A549 (cell line): Measurements from ENCODE around the gene MT1B.

ENCODE experiments used
- CBX8 ChIP-seq: fragments of 200-600 bp; sonication (generic); IDR thresholded peaks from 2 replicates; pipeline ENCODE4 v1.6.1; 2016
- CEBPB ChIP-seq, 2 experiments: fragments of >200 bp in 1 of 2; sonication (Bioruptor Twin) in 1 of 2; formaldehyde crosslinking in 1 of 2; IDR thresholded peaks; 2 replicates each; pipeline ENCODE4 v1.6.1; 2012 to 2016
- CHD2 ChIP-seq: fragments of 150-350 bp; IDR thresholded peaks from 2 replicates; pipeline ENCODE4 v1.6.1; 2014; ENCODE audit warnings: low read length; ENCODE audit not compliant: partially characterized antibody
- CHD4 ChIP-seq: fragments of 200-600 bp; sonication (generic); IDR thresholded peaks from 2 replicates; pipeline ENCODE4 v1.6.1; 2016; ENCODE audit warnings: antibody characterized with exemption, mild to moderate bottlenecking, borderline replicate concordance
- CTCF ChIP-seq: fragments of >200 bp; sonication (Bioruptor Twin); formaldehyde crosslinking; IDR thresholded peaks from 3 replicates; pipeline ENCODE4 v1.5.1; 2016
- EP300 ChIP-seq, 2 experiments: fragments of >200 bp; sonication (Bioruptor Twin); formaldehyde crosslinking; IDR thresholded peaks; 2 replicates in 1 of 2; 3 replicates in 1 of 2; pipeline ENCODE4 v1.6.1; 2016 to 2017
- HOXA7 ChIP-seq: fragments of 250-450 bp; sonication (Bioruptor Pico); IDR thresholded peaks from 2 replicates; pipeline ENCODE4 v1.5.0; 2020; ENCODE audit warnings: mild to moderate bottlenecking, moderate library complexity
- JUNB ChIP-seq: fragments of >200 bp; sonication (Bioruptor Twin); formaldehyde crosslinking; IDR thresholded peaks from 2 replicates; pipeline ENCODE4 v1.6.1; 2016
- NPAS2 ChIP-seq: fragments of 250-450 bp; sonication (Bioruptor Pico); IDR thresholded peaks from 2 replicates; pipeline ENCODE4 v1.8.0; 2022; ENCODE audit warnings: mild to moderate bottlenecking, moderate library complexity, borderline replicate concordance
- PHF8 ChIP-seq: fragments of 200-600 bp; sonication (generic); IDR thresholded peaks from 2 replicates; pipeline ENCODE4 v1.6.1; 2016; ENCODE audit warnings: low read depth, mild to moderate bottlenecking, antibody characterized with exemption, moderate library complexity, borderline replicate concordance
- RAD21 ChIP-seq, 2 experiments: fragments of >200 bp in 1 of 2; sonication (Bioruptor Twin) in 1 of 2; formaldehyde crosslinking in 1 of 2; IDR thresholded peaks in 1 of 2; conservative IDR thresholded peaks in 1 of 2; 2 replicates in 1 of 2; 3 replicates in 1 of 2; pipeline ENCODE4 v1.6.1; 2012 to 2018; ENCODE audit warnings: inconsistent platforms in 1 of 2
- RCOR1 ChIP-seq: fragments of 150-350 bp; IDR thresholded peaks from 2 replicates; pipeline ENCODE4 v1.6.1; 2014; ENCODE audit warnings: antibody characterized with exemption, low read length, low read depth
- REST ChIP-seq: fragments of 200-600 bp; sonication (generic); IDR thresholded peaks from 2 replicates; pipeline ENCODE4 v1.6.1; 2016; ENCODE audit warnings: antibody characterized with exemption, mild to moderate bottlenecking, moderate library complexity
- TF ChIP-seq, protein P1 (sequence below): fragments of 150-350 bp; IDR thresholded peaks from 2 replicates; pipeline ENCODE4 v1.6.1; 2014; ENCODE audit warnings: low read depth, mild to moderate bottlenecking, low read length

- TF ChIP-seq CTCF (no peak), EP300 (IDR thresholded peaks at IDR 0.05) (no peak), RAD21 (conservative IDR thresholded peaks at IDR 0.05 in 1 of 2, IDR thresholded peaks at IDR 0.05 in 1 of 2) (no peak), CEBPB (IDR thresholded peaks at IDR 0.05) (no peak), REST (no peak), NPAS2 (CRISPR knock-in tag) (no peak), CHD2 (no peak), PHF8 (no peak), CHD4 (no peak), JUNB (no peak), CBX8 (no peak), RCOR1 (no peak), HOXA7 (CRISPR knock-in tag) (no peak)
- TF ChIP-seq, protein P1, sequence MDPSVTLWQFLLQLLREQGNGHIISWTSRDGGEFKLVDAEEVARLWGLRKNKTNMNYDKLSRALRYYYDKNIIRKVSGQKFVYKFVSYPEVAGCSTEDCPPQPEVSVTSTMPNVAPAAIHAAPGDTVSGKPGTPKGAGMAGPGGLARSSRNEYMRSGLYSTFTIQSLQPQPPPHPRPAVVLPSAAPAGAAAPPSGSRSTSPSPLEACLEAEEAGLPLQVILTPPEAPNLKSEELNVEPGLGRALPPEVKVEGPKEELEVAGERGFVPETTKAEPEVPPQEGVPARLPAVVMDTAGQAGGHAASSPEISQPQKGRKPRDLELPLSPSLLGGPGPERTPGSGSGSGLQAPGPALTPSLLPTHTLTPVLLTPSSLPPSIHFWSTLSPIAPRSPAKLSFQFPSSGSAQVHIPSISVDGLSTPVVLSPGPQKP: no peak
These were observed 11.0 kb downstream of the MT1B start for GRCh38 chr16:56662357-56663354.
